ENCODE data around the gene MYL6B.

Gene MYL6B

DNA sequence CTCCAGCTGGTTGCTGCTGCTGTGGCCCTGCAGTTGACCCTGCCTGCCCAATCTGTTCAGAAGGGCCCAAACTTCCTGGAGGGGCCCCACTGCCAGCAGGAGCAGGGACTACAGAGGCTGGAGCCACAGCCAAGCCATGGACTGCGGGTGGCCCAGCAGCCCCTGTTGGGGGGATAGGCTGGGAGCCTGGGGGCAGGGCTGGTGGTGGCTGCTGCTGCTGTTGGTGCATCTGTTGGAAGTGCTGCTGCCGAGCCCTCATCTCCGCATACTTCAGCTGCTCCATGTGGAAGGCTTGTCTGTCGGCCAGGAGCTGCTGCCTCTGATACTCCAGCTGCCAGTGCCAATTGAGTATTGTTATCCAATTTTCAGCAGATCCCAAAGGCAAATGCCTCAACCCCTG lies 13.0 kb downstream of the MYL6B start:
- peak; percentile 25 for DNase-seq (ENCODE audit: low read depth, low spot score)

DNA sequence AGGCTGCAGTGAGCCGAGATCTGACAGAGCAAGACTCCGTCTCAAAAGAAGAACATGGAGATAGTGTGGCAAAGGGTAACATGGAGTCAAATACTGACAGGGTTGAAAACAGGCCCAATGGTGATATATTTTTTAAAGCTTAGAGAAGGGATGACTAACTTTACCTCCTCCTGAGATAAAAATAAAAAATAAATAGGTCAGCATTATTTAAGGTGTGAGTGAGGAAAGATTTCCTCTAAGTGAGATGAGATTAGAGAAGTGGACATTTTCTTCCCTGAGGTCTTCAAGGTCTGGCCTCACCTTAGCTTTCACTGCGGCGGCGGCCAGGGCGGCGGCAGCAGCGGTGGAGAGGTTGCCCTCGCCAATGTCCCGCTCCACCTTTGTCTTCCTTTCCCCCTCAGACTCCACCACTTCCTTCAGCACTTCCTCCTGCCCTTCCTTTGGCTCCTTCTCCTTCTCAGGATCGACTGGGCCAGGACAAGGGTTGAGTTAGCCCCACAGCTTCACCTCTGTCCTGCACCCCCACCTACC lies 16.9 kb downstream of the MYL6B start:
- no peak for DNase-seq (ENCODE audit: low read depth, low spot score)

DNA sequence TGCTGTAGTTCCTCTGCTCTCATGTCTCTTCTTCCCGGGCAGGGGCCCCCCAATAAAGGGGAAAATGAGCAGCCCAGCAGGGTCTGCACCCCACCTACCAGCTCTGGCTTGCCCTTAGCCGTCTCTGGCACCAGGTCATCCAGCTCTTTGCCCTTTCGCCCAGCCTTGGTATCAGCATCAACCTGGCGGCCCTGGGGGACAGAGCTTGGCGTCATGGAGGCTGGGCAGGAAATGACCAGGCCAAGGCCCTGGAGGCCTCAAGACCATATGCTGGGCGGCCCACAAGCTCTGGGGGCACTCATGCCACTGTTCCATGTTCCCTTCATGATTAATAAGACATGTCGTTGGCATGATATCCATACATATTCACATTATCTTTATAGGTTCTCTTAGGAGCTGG lies 20.5 kb downstream of the MYL6B start:
- DNase-seq (ENCODE audit: low read depth, low spot score), result no peak

DNA sequence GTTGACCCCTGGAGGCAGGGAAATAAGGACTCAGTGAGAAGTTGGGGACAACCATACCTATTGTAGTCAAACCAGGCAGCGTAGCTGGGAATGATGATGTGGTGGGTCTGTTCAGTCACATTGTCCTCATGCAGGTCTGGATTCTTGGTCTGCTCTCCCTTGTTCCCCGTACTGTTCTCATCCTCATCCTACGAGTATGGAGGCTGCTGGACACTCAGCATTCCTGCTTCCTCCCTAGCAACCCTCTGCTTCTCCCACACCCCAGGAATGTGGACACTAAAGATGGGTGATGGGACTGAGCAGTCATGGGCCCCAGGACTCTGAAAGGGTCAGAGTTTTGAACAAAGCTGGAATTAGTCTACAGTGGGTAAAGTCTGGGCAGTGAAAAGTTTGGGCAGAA lies 26.0 kb downstream of the MYL6B start:
- no peak for DNase-seq (ENCODE audit: low read depth, low spot score)

DNA sequence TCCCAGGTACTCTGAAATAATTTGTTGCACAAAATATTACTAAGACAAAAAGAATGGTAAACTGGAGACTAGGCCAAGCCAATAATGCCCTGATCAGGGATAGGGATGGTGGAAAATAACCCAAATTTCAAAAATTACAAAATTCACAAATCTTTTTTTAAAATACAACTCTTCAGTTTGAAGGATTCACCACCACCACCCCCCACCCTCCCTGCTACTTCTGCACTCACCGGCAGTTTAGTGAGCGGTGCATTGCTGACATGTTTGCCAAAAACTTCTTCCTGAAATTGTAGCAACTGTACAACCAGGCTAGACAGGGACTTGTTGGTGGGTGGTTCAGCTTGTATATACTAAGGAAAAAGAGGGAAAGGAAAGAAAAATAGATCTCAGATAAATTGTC lies 34.6 kb downstream of the MYL6B start:
- DNase-seq (ENCODE audit: low read depth, low spot score), result no peak

DNA sequence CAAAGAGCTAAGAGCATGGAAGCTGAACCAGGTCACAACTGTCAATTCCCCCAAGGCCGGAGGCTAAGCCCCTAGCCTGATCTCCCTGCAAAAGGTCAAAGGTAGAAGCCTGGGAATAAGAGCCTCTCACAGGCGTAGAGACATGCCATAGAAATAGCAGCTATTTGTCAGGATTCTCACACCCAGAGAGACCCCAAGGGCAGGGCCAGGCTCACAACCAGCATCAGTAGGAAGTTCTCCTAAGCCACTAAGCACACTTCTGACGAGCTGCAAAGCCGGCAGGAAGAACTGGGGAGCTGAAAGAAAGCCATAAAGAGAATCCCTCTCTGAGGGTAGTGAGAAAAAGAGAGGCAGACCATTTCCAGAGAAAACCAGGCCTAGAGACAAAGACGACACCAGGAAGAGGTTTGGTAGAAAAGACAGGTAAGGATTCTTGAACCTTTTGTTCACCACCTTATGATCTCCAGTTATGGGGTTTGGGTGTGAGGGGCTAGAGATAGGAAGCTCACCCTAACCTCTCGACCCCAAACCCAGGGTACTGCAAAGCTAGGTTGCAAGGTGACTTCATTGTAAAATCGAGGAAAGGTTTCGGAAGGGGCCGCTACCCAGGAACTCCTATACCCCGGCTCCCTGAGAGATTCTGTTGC lies 35.9 kb downstream of the MYL6B start:
- no peak for DNase-seq (ENCODE audit: low read depth, low spot score)

DNA sequence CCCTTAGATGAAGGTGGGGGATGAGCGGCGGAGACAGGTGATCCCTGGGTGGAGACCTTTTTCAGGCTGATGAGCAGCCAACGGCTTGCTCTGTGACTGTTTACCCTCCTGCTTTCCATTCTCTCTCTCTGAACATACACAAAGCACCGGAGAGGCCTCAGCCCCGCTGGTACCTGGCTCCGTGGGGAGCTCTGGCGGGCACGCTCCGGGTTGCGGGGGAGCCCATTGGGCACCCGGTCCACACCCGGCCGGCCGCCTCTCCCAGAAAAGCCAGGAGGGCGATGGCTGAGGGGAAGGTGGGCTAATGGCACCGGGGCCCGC lies 36.4 kb downstream of the MYL6B start:
- DNase-seq (ENCODE audit: low read depth, low spot score), result peak; percentile 36

DNA sequence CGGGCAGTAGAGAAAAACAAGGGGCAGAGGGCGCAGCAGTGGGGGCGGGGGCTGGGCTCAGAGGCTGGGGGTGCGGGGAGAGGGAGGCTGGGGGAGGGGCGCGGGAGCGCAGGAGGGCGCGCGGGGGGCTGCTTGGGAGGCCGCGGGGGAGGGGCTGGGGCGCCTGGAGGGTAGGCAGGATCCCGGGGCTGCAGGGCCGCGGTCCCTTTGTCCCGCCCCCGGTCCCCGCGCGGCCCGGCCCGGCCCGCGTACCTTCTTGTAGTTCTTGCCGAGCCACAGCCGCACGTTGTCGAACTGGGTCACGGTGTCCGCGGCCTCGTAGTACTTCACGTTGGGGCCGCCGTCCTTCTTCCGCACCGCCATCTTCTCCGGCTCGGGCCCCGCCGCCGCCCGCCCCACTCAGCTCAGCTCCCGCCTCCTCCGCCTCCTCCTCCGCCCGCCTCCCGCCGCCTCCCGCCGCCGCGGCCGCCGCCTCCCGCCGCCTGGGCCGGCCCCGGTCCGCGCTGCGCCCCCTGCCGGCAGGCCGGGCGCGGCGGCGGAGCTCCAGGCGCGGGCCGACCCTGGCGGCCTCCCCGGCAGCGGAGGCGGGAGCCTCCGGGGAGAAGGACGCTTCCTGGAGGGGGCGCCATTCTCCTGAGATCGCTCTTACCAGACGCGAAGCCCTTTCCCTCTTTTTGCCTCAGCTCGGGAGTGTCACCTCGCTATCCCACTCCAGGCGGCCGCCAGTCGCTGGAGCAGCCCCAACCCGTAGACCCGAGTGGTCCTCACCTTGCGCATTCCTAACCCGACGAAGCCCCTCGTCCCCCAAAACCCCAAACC lies 36.9 kb downstream of the MYL6B start, which contains the start of gene SMARCC2:
TSS of gene SMARCC2 (minus strand) at position 385 of the 819 bp plus-strand sequence. CDS start at position 363, 22 bp downstream.
- DNase-seq (ENCODE audit: low read depth, low spot score), result peak; percentile 96

DNA sequence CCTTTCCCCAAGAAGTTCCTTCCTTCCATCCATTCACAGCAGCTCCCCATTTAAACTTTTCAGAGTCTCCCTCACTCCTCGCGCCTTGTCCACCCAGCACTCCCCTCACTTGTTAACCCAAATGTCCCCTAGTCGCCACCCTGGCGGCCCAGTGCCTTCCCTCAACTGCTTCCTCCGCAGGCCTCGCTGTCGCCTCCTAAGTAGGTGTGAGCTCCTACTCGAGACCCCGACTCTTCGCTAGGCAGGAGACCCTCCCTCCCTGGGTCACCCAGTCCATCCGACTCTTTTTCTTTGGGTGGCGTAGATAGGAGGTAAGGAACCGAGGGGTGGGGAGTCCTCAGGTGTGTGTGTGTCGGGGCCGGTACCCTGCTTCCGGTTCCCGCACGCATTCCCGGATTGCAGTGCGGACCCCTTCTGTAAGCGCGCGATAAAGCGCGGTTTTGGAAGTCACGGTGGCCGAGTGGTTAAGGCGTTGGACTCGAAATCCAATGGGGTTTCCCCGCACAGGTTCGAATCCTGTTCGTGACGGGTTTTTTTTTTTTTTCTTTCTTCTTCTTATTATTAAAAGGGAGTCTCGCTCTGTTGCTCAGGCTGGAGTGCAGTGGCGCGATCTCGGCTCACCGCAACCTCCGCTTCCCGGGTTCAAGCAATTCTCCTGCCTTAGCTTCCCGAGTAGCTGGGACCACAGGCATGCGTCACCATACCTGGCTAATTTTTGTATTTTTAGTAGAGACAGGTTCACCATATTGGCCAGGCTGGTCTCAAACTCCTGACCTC lies 37.7 kb downstream of the MYL6B start:
- peak; percentile 95 for DNase-seq (ENCODE audit: low read depth, low spot score)

DNA sequence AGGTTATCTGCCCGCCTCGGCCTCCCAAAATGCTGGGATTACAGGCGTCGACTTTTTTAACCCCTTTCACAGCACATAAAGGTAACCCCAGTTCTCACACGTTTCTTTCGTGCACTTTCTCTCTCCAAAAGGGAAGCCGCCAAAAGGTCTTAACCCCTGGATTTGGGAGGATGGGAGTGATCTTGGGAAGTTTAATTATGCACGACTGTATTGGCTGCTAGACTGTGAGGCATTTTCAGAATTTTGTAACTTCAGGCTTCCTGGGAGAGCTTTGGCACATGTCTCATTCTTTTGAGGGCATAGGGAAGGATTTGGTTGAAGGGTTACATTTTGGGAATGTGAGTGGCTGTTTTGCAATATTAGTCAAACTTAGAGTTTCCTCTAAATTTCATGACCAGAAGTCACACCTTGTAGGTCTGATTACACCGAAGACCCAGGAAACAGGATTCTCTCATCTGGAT lies 38.3 kb downstream of the MYL6B start:
- no peak for DNase-seq (ENCODE audit: low read depth, low spot score)

DNA sequence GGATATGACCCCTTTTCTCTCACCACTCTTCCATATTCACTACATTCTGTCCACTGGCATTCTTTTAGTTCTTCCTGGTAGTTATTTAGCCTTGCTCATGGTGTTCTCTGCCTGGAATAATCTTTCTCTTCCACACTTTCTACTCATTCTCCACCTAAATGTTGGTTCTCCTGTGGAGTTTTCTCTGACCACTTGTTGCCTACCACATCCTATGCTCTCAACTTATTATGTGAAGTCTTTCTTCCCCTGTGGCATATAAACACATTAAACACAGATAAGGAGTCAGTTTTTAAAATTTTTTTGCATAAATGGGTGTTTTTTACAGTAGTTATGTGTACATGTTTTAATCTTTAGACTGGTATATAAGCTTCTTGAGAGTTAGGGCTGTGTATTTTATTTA lies 40.2 kb downstream of the MYL6B start:
- no peak for DNase-seq (ENCODE audit: low read depth, low spot score)

DNA sequence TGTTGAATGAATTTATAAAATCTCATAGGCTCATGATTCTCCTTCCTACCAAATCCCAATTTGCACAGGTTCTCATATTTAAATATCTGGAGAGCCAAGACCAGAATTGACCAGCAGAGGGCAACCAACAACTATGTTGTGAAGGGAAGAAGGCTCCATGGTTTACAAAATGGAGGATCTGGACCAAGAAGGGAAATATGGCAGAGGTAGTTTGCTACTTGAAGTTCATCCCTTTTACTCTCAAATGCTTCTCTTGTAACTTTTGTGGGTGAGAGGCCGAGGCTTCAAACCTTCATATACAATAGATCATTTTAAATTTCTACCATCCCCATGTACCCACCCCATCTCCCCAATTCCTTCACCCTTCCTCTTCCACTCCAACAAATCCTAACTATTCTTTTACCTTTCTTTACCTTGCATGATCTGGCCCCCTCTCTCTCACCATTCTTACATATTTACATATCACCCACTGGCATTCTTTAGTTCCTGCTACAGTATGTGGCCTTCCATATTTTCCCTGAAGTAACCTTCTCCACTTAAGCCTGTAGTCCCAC lies 40.7 kb downstream of the MYL6B start:
- DNase-seq (ENCODE audit: low read depth, low spot score), result peak; percentile 89

DNA sequence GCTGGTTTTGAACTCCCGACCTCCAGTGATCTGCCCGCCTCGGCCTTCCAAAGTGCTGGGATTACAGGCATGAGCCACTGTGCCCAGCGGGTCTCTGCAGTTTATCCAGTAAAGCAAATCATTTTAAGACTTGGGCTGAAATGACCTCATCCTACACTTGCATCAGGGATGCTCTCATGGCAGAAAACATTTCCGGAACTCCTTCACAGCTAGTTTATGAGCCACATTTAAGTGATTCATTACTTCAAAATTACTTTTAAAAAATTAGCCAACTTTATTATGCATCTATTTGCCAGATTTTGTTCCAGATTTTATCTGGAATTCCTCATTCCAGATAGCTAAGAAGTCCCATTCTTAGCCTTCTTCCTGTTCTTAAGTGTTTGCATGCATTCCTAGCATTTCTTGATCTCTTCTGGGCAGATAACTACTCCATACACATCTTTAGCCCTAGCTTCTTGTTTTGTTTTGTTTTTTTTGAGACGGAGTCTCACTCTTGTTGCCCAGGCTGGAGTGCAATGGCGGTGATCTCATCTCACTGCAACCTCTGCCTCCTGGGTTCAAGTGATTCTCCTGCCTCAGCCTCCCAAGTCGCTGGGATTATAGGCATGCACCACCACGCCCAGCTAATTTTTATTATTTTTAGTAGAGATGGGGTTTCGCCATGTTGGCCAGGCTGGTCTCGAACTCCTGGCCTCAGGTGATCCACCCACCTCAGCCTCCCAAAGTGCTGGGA lies 44.6 kb downstream of the MYL6B start:
- DNase-seq (ENCODE audit: low read depth, low spot score), result peak; percentile 70

DNA sequence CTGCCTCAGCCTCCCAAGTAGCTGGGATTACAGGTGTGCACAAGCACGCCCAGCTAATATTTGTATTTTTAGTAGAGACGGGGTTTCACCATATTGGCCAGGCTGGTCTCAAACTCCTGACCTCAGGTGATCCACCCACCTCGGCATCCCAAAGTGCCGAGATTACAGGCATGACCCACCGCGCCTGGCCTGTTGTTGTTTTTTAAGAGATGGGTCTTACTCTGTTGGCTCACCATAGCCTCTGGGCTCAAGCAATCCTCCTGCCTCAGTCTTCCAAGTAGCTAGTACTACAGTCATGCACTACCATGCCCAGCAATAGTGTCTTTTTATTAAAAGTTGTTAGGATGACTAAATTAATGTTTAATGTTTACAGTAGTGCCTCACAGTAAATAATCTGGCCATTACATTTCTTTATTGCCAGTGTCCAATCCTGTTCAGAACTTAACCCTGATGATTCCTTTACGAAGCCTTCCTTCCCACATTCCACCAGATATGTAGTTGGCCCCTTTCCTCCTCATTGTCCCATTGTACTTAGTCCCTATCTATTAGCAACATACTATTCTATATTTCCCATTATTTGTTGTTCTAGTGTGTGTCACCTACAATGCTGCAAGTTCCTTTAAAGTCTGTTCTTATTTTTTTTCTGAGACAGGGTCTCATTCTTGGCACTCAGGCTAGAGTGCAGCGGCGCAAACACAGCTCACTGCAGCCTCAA lies 45.7 kb downstream of the MYL6B start:
- no peak for DNase-seq (ENCODE audit: low read depth, low spot score)

DNA sequence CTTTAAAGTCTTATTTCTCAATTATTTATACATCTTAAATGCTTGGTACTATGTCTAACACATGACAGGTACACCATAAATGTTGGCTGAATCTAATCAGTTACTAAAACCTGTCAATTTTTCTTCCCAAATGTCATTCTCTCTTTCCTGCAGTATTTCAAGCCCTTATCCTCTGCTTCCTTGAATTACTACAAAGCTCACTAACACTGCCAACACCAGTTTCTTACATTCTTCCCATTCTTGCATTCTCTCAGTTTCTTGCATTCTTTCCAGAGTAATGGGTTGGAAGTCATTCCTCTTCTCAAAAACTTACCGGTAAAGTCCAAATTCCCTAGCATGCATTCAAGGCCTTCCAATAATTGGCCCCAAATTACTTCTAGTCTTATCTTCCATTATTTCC lies 46.4 kb downstream of the MYL6B start:
- DNase-seq (ENCODE audit: low read depth, low spot score), result peak; percentile 32

DNA sequence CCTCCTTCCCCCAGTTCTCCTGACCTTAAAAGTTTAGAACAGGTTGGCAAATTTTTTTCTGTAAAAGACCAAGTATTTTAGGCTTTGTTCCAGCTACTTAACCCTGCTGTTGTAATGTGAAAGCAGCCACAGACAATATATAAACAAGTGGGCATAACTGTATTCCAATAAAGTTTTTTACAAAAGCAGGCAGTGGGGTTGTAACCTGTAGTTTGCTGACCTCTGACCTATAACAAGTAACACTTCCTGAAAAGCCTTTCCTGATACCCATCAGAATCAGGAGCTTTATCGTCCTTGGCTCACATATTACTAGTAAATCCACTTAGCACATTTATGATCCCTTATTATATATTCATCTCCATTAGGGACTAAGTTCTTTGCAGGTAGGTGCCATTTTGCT lies 50.0 kb downstream of the MYL6B start:
- DNase-seq (ENCODE audit: low read depth, low spot score), result no peak

DNA sequence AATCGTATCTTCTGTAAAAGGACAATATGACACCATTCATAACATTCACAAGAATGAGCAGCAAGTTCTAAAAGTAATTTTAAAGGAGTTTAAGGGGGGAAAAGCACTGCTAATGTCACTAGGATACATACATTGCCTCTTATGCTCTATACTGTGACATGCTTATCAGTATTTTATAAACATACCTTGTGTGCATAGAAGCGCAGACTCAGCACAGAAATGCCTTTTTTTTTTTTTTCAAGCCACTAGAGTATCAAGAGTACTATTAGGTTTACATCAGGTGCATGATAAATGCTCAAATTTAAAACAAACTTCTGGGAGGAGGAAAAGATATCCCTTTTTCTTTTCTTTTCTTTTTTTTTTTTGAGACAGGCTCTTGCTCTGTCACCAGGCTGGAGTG lies 50.5 kb downstream of the MYL6B start:
- DNase-seq (ENCODE audit: low read depth, low spot score), result no peak

DNA sequence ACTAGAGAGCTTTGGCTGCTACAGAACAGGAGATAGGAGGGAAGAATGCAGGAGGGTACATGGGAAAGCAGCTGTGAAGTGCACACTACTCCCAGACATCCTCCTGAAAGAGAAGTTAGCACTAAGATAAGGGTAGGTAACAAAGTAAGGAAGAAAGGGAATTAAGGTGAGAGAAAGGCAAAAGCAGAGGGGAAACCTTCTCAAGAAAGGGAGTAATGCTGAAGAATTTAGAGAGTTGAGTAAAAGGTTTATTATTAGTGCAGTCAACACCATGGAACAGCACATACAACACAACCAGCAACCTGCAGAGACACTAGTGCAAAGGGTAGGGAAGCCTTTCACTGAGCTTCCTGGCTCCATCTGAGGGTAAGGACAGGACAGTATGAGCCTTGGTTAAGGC lies 51.9 kb downstream of the MYL6B start:
- DNase-seq (ENCODE audit: low read depth, low spot score), result no peak

DNA sequence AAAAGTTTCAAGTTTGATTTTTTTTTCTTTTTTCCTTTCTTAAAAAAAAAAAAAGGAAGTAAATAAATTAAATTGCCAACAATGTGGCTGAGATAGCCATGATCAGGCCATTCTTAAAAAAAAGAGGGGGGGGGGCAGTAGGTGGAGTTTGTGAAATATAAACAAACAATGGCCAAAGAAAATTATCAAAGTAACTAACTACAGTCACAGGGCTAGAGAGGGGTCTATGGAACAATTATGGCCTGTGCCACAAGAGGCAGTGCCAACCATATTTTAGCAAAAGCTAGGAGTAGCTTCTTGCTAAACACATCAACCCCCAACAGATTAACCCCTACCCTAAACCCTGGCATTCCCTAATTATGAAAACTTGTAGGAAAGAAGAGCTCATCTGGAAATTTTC lies 53.1 kb downstream of the MYL6B start:
- no peak for DNase-seq (ENCODE audit: low read depth, low spot score)

DNA sequence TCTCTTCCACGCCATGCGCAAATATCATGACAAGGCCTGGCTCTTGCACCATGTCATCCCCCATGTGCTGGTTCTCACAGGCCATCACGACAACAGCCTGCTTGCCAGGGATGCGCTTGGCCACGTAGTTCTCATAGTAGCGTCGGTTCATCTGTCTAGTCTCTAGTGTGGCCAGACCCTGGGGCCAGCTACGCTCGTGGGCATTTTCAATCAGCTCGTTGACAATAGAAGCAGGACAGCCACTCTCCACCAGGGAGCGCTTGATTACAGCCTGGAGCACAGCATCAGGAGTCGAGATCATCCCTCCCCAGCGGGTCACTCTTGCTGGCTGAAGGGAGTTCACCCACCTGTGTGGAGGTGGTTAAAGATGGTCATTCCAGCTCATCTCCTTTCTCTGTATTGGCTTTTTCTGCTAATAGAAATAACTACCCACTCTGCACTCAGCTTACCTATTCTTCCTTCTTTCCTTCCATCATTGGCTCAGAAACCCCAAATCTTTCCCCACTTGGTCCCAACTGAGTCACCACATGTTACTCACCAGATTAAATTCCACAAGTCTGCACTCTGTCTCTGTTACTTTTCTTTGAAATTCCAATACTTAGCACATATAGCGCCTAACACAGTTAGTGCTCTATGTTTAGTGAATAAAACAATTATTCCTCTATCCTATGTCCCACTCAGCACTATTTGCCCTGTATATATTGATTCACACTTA lies 54.2 kb downstream of the MYL6B start:
- DNase-seq (ENCODE audit: low read depth, low spot score), result peak; percentile 74
